Esophagus squamous epithelium (tissue), 4 donors: Measurements from ENCODE around the gene ABLIM2.

Experiments used
- CTCF ChIP-seq, 6 experiments: fragments of 450-650 bp in 4 of 6; fragments of 200-600 bp in 2 of 6; sonication (generic) in 2 of 6; IDR thresholded peaks; one replicate each; pipeline ENCODE4 v1.5.1; 2016 to 2019; ENCODE audit warnings: antibody characterized with exemption in 6 of 6, mild to moderate bottlenecking in 4 of 6, moderate library complexity in 4 of 6
- POLR2A ChIP-seq, 4 donors: fragments of 450-650 bp; IDR thresholded peaks; one replicate each; pipeline ENCODE4 v1.6.1; 2017; ENCODE audit warnings: antibody characterized with exemption in 4 of 4, mild to moderate bottlenecking in 4 of 4, moderate library complexity in 3 of 4

- no peak for TF ChIP-seq POLR2A (IDR thresholded peaks at IDR 0.05)
- no peak for TF ChIP-seq CTCF (IDR thresholded peaks at IDR 0.05)
Measured at GRCh38 chr4:8067274-8067936, 91.2 kb downstream of the ABLIM2 start.
